ENCODE results near the gene IFNGR1.
"Not testable (repeated sequence)": the region's sequence is repeated elsewhere in the genome, so short reads cannot be mapped to it uniquely, and the experiment has no call there.

Gene IFNGR1

DNA sequence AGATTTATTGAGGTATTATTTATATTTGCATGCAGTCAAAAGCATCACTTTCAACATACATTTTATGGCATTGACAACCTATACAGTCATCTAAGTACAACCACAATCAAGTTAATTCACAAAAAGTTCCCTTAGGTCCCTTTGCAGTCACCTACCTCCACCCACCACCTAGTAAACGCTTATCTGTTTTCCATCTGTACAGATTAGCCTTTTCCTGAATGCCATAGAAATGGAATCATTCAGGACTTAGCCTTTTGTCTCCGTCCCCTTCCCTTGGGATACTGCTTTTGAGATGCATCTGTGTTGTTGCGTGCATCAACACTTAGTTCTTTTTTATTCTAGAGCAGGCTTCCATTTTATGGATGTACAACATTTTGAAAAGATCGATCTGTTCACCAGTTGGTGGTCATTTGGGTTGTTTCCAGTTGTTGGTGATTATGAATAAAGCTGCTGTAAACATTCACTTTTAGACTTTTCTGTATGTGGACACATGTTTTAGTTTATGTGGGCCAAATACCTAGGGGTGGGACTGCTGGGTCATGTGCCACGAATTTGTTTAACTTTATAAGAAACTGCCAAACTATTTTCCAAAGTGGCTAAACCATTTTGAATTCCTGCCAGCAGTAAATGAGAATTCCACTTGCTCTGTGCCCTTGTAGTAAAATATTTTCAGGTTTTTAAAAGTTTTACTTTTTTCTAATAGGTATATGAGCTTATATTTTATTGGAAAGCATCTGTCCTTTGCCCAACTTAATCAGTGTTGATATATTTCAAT, 17.6 kb upstream of the IFNGR1 start:
- no peak for DNase-seq (ENCODE audit: low read depth in 1 of 2, low spot score in 1 of 2)

DNA sequence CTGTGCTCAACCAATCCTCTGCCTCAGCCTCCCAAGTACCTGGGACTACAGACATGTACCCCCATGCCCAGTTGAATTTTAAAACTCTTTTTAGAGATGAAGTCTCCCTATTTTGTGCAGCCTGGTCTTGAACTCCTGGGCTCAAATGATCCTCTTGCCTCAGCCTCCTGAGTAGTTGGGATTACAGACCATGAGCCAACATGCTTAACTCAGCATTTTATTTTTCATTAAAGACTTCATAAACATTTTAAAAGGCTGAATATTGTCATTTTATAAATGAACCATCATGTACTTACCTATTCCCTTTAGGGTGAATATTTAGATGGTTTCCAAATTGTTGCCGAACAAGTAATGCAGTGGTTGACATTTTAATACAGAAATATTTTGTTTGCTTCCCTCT, 16.5 kb upstream of the IFNGR1 start:
- no peak for DNase-seq (ENCODE audit: low read depth in 1 of 2, low spot score in 1 of 2)

DNA sequence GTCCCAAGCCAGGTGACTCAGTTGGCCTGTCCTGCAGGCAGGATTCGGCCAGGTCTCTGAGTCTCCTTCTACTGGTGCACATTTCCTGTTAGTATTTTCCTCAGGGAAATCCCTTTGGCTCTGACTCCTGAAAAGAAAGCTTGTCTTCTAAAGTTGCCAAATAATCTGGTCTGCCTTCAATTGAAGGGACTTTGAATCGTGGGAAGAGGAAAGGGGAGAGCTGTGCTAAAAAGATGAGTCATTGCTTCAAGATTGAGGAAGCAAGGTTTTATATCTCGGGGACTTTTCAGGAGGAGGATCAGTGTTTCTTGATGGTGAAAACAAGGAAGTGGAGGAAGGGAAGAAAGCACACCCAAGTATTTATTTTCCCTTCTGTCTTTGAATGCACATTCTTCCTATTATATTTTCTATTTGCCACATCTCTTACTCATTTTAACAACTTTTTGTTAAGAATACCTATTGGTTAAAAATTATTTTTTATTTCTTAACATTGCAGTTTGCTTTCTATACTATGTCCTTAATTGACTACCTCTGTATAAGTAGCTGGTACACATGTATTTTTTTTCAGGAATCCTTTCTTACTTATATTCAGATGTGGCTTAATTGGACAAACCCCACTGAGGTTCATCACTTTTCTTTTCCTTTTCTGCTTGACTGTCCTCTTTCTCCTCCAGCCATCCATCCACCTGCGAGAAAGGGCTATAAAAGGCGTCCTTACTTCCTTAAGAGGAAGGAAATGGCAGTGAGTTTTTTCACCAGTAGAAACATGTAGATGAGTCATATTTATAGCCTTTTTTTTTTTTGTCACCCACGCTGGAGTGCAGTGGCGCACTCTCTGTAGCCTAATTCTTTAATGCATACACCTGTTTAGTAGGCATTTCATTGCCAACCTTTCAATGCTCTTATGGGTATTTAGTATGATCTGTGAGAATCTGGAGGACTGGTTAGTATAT, 15.0 kb upstream of the IFNGR1 start:
- no peak for DNase-seq (ENCODE audit: low read depth in 1 of 2, low spot score in 1 of 2)

GRCh38 chr6:137231895-137232294, 12.7 kb upstream of the IFNGR1 start:
- DNase-seq (ENCODE audit: low read depth in 1 of 2, low spot score in 1 of 2): no peak

DNA sequence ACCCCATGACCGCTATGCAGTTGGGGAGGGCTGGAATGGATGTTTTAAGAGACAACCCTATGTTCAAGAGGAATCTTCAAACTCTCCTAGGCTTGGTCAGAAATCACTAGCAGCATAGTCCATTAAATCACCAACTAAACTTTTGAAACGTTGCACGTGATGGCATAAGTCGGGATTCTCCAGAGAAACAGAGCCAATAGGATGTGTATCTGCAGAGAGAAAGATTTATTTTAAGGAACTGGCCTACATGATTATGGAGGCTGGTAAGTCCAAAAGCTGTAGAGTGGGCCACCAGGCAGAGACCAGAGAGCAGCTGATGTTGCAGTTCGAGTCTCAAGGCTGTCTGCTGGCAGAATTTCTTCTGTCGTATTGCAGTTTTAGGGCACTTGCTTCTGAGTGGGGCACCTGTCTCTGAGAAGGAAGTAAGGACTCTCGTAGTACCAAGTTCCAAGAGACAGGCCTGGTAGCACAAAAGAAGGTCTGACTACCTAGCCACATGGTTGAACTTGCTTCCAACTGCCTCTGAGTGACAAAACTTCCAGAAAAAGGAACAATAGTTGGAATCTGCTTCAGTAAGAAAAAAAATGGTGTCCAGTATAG, 11.9 kb upstream of the IFNGR1 start:
- no peak for DNase-seq (ENCODE audit: low read depth in 1 of 2, low spot score in 1 of 2)

- DNase-seq (ENCODE audit: low read depth in 1 of 2, low spot score in 1 of 2): no peak
Observed at GRCh38 chr6:137230547-137230946, 11.4 kb upstream of the IFNGR1 start.

DNA sequence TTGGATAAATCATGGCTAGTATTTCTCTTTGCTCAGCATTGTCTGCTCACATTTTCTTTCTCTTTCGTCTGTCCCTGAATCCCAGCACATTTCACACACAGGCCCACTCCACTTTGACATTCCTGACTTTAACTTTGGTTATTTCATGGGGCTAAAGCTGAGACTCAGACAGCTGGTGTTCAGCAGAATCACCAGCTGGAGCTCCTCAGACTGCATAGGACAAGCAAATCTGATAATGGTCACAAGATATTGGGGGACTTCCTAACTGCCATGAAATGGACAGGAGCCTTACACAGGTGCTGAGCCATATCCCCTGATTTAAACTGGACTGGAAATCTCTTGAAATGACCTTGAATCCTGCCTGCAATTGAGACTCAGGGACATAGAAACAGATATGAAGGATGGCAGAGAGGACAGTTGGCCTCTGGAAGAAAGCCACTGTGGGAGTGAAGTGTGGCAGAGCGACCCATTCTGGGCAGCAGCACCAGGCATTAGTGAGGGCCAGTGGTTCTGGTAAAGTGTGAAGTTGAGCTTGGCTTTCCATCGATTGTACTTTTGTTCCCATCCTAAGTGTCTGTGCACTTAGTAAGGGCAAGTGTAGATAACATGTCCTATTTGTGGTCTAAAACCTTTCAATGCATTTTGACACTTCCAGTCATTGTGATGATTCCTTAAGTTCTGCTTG, 10.0 kb upstream of the IFNGR1 start:
- no peak for DNase-seq (ENCODE audit: low read depth in 1 of 2, low spot score in 1 of 2)

DNA sequence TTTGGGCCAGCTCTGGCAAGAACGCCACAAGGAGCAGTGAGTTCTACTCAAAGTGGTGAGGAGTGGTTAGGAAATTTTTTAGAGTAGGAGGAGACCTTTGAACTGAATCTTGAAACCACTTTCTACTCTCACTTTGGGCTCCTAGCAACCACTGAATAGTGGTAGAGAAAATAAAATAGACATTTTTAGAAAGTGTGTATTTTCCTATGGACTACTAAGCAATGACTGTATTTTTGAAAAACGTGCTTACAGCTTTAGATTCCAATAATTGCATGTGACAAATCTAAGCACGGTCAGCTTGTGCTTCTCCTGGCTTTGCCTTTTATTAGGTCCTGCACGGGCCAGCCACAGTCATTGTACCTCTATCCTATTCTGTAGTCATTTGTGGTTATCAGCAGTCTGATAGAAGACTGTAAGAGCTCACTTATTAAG, 8.7 kb upstream of the IFNGR1 start:
- no peak for DNase-seq (ENCODE audit: low read depth in 1 of 2, low spot score in 1 of 2)

GRCh38 chr6:137226697-137227096, 7.5 kb upstream of the IFNGR1 start:
- DNase-seq (ENCODE audit: low read depth in 1 of 2, low spot score in 1 of 2): no peak

DNA sequence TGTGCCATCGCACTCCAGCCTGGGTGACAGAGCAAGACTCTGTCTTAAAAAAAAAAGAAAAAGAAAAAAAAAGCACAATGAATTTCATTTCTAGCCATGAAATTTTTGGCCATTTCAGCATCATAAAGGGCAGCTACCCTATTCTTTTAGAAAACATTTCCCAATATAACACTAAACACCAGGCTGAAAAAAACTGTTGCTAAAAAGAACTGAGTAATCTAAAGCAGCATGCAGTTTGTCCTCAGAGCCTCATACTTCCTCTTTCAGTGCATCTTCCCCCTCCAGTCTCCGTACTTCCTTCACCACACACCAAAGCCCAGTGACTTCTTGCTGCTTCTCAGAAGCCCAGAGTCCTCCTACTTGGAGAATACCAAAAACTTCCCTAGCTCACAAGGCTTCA, 5.6 kb upstream of the IFNGR1 start:
- DNase-seq (ENCODE audit: low read depth in 1 of 2, low spot score in 1 of 2): no peak

GRCh38 chr6:137223370-137224131, 4.4 kb upstream of the IFNGR1 start:
- no peak for DNase-seq (ENCODE audit: low read depth in 1 of 2, low spot score in 1 of 2)

DNA sequence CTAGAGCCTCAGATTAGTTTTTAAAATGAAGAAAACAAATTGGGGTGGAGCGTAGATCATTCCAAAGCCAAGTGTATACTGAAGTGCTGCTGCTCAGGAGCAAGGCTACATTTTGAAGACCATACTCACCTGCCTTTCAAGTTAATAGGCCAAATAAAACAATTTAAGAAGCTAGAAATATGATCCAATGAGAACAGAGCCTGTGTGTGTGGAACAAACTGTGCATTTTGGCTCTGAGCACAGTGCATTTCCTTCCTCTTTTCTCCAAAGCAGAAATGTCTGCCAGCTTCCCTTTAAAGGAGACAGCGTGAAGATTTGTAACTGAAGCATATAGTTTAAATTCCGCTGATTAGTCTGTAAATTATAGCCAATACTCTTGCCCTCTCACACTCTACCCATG, 3.2 kb upstream of the IFNGR1 start:
- DNase-seq (ENCODE audit: low read depth in 1 of 2, low spot score in 1 of 2): no peak

DNA sequence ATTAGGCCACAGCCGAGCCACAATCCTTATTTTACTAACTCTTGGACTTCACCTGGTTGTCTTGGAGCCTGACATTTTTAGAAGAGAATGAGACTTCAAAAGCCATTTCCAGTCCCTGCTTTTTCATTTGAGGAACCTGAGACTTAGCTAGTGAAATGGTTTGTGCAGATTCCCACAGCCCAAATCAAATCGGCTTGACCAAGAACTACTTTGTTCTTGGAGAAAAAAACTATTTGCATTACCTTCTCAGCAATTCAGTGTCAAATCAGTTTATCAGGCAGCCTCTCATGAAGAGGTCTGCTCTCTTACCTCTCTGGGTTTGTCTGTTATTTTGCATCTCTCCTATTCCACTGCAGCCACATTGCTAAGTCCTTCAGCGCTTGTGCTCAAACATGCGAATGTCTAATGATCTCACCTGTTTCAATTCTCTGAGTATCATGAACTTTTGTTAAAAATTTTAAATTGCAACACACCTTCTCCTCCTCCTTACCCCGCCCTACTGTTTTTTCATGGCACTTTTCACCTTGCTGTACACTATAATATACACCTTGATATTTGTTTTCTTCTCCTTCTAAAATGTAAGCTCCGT, 573 bp upstream of the IFNGR1 start:
- no peak for DNase-seq (ENCODE audit: low read depth in 1 of 2, low spot score in 1 of 2)

- DNase-seq (ENCODE audit: low read depth in 1 of 2, low spot score in 1 of 2): peak in 1 of 2 donors; percentile 6
Observed at GRCh38 chr6:137218473-137218916, 690 bp downstream of the IFNGR1 start.

DNA sequence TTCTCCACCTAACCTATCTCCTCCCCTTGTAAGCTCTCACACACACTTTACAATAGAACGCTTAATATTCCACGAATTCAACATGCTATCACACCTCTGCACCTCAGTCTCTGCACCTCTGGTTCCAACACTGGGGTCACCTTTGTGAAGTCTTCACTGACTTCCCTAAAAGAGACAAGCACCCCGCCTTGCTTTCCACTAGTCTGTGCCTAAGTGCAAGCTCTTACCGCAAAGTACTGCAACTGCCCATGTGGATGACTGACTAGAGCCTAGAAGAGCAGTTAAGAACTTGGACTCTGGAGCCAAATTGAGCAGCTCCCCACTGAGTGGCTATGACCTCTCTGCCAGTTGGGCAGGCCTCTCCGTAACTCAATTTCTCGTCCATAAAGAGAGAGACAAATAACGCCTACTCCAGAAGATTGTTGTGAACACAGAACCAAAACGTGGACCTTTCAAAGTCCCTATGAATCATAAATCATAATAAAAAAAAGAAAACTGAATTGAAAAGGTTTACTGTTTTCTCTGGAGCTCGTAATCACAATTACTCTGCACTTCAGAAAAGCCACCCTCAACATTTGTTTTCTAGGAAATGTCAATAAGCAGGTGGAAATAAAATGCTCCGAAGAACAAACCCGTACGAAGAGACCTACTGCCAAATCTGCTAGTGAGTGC, 1.2 kb downstream of the IFNGR1 start:
- DNase-seq (ENCODE audit: low read depth in 1 of 2, low spot score in 1 of 2): no peak

- no peak for DNase-seq (ENCODE audit: low read depth in 1 of 2, low spot score in 1 of 2)
Observed at GRCh38 chr6:137216875-137217553, 2.2 kb downstream of the IFNGR1 start.

GRCh38 chr6:137216106-137216505, 3.1 kb downstream of the IFNGR1 start:
- DNase-seq (ENCODE audit: low read depth in 1 of 2, low spot score in 1 of 2): no peak

- not testable (repeated sequence) for DNase-seq (ENCODE audit: low read depth in 1 of 2, low spot score in 1 of 2)
Observed at GRCh38 chr6:137215630-137216029, 3.6 kb downstream of the IFNGR1 start.

DNA sequence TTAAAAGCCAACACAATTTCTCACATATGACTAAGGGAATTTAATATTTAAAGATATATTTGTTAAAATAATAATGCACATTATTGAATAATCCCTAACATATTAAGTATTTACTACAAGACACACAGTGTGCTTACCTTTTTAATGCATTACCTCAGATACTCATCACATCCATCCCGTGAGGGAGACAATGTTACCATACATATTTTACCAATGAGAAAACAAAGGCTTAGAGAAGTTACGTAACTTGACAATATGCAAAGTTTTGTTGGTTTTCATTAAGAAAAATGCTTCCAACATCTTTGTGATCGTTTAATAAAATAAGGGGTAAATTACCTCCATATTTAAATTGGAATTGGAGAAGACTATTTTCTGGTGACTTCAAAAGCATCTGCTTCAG, 4.3 kb downstream of the IFNGR1 start:
- no peak for DNase-seq (ENCODE audit: low read depth in 1 of 2, low spot score in 1 of 2)

Data from activated T-helper 1 cell treated with anti-CD3 and anti-CD28 coated beads, Interleukin-2, amount 50 U/mL, for 16 hours (primary cell).